HuH-7.5 (cell line): ENCODE results near the gene GPRASP2.

Experiments used
- DNase-seq: peaks from one replicate; pipeline ENCODE4 v3.0.0; 2011; ENCODE audit warnings: low spot score

The GPRASP2 gene

GRCh38 chrX:102745513-102745856 lies 33.2 kb downstream of the GPRASP2 start:
- DNase-seq = no peak

- DNase-seq = no peak
Measured at GRCh38 chrX:102745857-102746584, 33.8 kb downstream of the GPRASP2 start.

- no peak for DNase-seq
Measured at GRCh38 chrX:102765217-102765616, 53.0 kb downstream of the GPRASP2 start.

- no peak for DNase-seq
Measured at GRCh38 chrX:102765809-102766208, 53.6 kb downstream of the GPRASP2 start.

- DNase-seq = no peak
Measured at GRCh38 chrX:102767287-102767686, 55.0 kb downstream of the GPRASP2 start.
